Right ventricle myocardium superior (tissue), 1 donor: ENCODE measurements around the gene AATK. TPM values are rescaled to one million over a fixed set of nuclear protein-coding genes. Genes with fewer than 3 reads are reported as not detected.

ENCODE experiments used
- ATAC-seq: fragments of 200-7000 bp; cut with Tn5 transposase; one replicate; pipeline ENCODE4 v1.9.1; 2020; ENCODE audit warnings: mild to moderate bottlenecking; ENCODE audit not compliant: poor library complexity
- DNase-seq: peaks from one replicate; pipeline ENCODE4 v3.0.0-alpha.2; 2020
- intact Hi-C: fragments of 100-400 bp; cut with DNase I; formaldehyde crosslinking; loops from one replicate; pipeline ENCODE4 v1.11.2; 2022
- total RNA-seq: library from RNA; stranded (reverse); fragmentation: NEBNext Ultra II Directional; extraction: Animal tissue kit (Norgen Biotek cat#: 25700); gene quantifications from one replicate; pipeline ENCODE4 v1.2.1, GENCODE V29; 2021
- donor health status: DM: no; HTN: yes; CAD: no; lungs with severe emphysema.

AATK gene
- total RNA-seq, 1 donor from 2014 or later = 5.3 TPM

DNA sequence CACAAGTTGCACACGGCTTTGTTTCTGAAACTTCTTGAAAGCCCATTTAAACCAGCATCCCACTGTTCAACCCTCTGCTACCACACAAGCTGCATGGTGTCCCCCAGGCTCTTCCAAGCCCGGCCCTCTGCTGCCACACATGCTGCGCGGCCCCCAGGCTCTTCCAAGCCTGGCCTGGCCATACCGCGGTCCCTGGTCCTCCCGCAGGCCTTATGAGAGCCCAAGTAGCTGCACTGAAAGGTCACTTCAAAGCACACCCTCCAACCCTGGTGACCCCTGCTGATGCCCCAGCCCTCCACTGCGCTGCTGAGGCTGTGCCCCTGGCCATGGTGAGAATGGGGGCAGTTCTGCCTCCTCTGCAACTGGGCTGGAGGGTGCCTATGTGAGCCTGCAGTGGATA, 26.6 kb downstream of the AATK start:
- ATAC-seq (no peak), DNase-seq (no peak)
- intact Hi-C loops = no loop called here

DNA sequence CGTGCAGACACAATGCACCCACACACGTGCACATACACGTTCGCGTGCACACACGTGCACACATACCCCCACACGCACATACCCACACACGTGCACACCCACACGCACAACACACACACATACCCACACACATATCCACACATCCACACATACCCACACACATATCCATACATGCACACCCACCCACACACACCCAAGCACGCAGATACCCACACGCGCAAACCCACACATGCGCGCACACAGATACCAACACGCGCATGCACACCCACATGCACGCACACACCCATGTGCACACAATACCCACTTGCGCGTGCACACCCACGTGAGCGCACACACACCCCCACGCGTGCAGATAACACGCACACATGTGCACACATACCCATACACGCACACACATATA, 27.5 kb downstream of the AATK start:
- intact Hi-C loops = no loop called here
- no peak for DNase-seq
- no peak for ATAC-seq

DNA sequence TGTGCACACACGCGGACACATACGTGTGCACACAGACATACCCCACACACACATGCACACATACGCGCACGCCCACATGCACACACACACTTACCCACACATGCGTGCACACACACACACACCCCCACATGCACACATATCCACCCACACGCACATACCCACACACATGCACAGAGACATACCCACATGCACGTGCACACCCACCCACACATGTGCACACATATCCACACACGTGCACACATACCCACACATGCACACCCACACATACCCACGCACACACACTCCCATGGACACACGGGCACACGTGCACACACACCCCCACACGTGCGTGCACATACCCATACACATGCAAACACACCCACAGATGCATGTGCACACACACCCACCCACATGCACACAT, 27.9 kb downstream of the AATK start:
- ATAC-seq (no peak), DNase-seq (no peak)
- intact Hi-C loops = no loop called here

DNA sequence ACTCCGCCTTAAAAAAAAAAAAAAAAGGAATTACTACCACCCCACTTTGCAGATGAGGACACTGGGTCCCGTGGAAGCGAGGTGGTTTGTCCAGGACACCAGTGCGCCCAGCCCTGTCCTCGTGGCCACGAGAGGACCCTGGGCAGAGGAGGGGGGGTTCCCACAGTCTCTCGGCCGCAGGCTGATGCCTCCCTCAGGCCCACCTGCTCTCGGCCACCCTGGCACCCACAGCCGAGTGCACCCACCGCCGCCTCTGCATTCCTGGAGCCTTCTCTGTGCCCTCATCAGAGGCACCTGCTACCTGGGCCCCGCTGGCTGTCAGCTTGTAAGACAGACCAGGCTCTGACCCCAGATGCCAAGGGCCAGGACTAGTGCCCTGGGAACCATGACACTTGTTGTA, 28.8 kb downstream of the AATK start:
- DNase-seq = no peak
- intact Hi-C loops = no loop called here
- ATAC-seq = no peak

GRCh38 chr17:81136366-81136765, 29.7 kb downstream of the AATK start:
- DNase-seq = no peak
- intact Hi-C loops = no loop called here
- ATAC-seq = no peak

GRCh38 chr17:81135505-81136278, 30.3 kb downstream of the AATK start:
- intact Hi-C loops = no loop called here
- ATAC-seq (no peak), DNase-seq (no peak)

GRCh38 chr17:81134064-81134781, 31.8 kb downstream of the AATK start:
- no peak for DNase-seq

GRCh38 chr17:81132770-81133723, 33.0 kb downstream of the AATK start:
- no peak for DNase-seq
- no peak for ATAC-seq
- intact Hi-C loops = no loop called here

More at GRCh38 chr17:81134064-81134781, 31.8 kb downstream of the AATK start:
- intact Hi-C loops = no loop called here
- no peak for ATAC-seq

GRCh38 chr17:81132197-81132540, 33.9 kb downstream of the AATK start:
- intact Hi-C loops = no loop called here
- no peak for ATAC-seq
- DNase-seq = no peak

DNA sequence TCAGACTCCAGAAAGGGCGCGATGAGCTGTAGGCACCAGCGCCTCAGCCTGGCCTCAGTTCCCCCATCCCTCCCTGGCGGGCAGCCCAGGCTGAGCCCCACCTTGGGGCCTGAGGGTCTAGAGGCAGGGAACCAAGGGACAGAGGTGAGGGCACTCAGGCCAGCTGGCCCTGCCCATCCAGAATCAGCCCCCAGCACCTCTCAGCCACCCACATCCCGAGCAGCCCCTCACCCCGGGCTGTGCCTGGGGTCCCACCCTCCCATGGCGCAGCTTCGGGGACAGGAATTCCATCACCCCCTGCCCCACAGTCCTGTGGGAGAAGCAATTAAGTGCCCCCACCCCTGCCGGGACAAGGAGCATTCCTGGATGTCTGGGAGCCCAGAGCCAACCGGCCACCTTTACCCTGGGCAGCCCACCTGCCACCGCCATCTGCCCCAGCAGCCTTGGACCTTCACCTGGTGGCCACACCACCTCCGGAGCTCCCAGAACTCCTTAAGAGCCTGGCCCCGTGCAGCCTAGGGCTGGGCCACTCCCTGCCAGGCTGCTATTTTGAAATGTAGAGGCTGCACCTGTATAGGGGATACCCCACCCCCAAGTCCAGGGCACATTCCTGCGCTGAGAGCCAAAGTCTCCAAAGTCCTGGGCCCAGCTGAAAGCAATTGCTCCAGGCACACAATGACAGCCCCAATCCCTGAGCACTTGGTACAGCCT, 34.4 kb downstream of the AATK start:
- DNase-seq (no peak), ATAC-seq (no peak)
- intact Hi-C loops = no loop called here

- DNase-seq = no peak
- no peak for ATAC-seq
- intact Hi-C loops = no loop called here
Observed at GRCh38 chr17:81130385-81131361, 35.3 kb downstream of the AATK start.

- intact Hi-C loops = no loop called here
- ATAC-seq (no peak), DNase-seq (no peak)
Observed at GRCh38 chr17:81129711-81130367, 36.2 kb downstream of the AATK start.

DNA sequence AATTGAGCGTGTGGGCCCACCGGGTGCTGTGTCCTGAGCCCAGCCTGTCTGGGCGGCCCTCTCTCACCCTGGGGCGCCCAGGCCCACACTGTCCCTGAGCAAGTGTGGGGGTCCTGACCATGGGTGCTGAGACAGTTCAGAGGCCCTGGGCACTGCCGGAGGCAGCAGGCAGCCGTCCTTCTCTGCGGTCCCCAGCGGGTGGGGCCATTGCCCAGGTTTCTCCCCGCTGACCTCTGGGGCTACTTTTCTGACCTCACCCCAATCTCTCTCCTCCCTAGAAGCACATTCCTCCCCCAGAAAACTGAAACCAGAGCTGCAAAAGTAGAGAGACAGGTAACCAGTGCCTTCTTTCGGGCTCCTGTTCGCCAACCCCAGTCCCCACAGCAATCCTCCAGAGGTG, 36.7 kb downstream of the AATK start:
- no peak for ATAC-seq
- DNase-seq = no peak
- intact Hi-C loops = no loop called here

DNA sequence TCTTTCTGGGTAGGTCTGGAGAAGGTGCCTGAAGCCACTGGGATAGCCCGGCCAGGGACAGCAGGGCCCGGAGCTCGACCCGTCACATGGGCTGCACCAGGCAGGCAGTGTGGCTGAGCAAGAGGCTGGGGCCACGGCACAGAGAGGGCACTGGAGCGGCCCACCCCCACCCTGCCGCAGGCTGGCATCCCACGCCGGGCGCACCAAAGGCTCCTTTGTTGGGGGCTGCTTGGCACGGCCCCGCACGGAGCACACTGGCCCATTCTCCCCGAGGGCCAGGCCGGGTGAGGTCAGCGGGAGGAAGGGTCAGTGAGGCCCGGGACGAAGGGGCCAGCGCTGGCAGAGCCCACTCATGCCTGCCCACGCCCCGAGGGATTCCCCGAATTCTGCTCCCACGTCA, 37.2 kb downstream of the AATK start:
- DNase-seq (no peak), ATAC-seq (no peak)
- intact Hi-C loops = no loop called here

DNA sequence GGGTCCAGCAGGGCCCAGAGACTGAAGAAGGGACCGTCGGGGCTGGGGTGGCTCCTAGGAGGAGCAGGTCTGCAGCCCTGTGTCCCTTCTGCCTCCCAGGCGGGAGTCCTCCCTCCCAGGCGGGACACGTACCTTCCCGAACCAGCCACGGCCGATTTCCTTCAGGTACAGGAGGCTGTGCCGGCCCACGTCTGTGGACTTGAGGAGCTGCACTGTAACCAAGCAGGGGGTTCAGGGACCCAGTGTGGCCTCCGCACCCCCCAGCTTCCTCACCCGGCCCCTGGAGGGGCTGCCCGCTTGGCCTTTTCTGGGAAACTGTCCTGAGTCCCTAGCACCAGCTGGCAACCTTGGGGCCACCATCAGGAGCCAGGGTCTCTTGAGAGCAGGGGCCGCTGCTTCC, 37.7 kb downstream of the AATK start:
- no peak for DNase-seq
- intact Hi-C loops = no loop called here
- no peak for ATAC-seq

- no peak for DNase-seq
- ATAC-seq = no peak
- intact Hi-C loops = no loop called here
Observed at GRCh38 chr17:81127526-81128177, 38.4 kb downstream of the AATK start.

DNA sequence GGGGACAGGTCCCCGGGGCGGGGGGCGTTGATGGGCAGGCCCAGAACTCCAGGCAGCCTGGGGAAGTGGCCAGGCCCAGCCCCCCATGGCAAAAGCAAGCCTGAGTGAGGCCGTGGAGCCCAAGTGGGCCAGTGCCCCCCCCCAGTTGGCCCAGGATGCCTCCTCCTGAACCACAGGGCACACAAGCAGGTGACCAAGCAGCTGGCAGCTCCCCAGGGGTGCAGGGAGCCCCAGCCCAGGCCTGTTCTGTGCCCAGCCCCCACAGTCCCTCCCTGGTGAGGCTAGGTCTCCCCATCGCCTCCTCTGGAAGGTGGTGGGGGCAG, 38.9 kb downstream of the AATK start:
- intact Hi-C loops = no loop called here
- ATAC-seq (no peak), DNase-seq (no peak)
